ENCODE results near the gene TSHZ2.

The TSHZ2 gene

DNA sequence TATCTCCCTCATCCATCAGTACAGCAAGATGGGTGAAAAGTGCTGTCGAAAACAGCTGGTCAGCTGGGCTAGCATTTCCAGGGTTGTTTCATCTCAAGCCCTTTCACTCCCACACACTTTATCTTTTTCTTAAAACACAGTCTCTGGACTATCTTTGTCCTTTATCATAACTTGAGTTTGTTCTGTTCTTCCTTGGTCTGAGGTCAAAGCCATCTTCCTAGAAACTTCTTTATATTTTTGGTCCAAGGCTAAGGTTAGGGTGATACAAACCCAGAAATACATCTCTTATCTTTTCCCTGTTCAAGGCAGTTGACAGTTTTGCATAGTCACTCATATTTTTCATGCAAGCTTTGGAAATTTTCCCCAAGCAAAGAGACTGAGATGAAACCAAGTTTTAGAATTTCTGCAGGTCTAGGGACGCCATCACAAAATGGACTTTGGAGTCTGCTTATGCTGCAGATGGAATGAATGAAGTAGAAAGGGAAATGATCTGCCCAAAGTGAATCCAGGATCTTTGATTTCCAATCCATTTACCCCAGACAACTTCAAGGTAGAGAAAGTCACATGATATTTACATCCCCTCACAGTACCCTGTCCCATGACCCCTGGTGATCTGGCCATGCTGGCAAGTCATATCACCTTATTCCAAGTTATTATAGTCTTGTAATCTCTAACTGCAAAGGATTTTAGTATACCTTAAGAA lies 324.4 kb downstream of the TSHZ2 start:
- Histone ChIP-seq H3K4me3 (ENCODE audit: low read depth, low read length, poor library complexity, severe bottlenecking) (no peak overlapping the region), H3K9me3 (ENCODE audit: low read length) (no peaks in the 10 kb centered on the region), H3F3A (ENCODE audit: insufficient read depth, low read length) (no peaks in the 10 kb centered on the region), H3K79me2 (ENCODE audit: insufficient read depth, low read length) (no peaks in the 10 kb centered on the region), H3K9me2 (ENCODE audit: low read depth, low read length) (no peaks in the 10 kb centered on the region), H2AFZ (ENCODE audit: low read length) (no peak overlapping the region), H3K4me1 (ENCODE audit: insufficient read depth, low read length, severe bottlenecking) (no peaks in the 10 kb centered on the region), H3K9ac (ENCODE audit: low read length) (no peak overlapping the region), H3K4me2 (ENCODE audit: low read length) (no peak overlapping the region), H3K27me3 (ENCODE audit: insufficient read depth, low read length) (no peaks in the 10 kb centered on the region), H3K36me3 (ENCODE audit: insufficient read depth, low read length) (no peaks in the 10 kb centered on the region), H4K20me1 (ENCODE audit: insufficient read depth, low read length) (no peaks in the 10 kb centered on the region), H3K27ac (ENCODE audit: low read depth, low read length, poor library complexity, severe bottlenecking) (no peak overlapping the region)
- TF ChIP-seq EZH2 (IDR thresholded peaks at IDR 0.05; ENCODE audit: borderline replicate concordance, low read length) (no peak), CTCF (IDR thresholded peaks at IDR 0.05; ENCODE audit: low read length) (no peak)

- Histone ChIP-seq H3K27me3 (ENCODE audit: insufficient read depth, low read length) (no peaks in the 10 kb centered on the region), H3K79me2 (ENCODE audit: insufficient read depth, low read length) (no peaks in the 10 kb centered on the region), H2AFZ (ENCODE audit: low read length) (no peak overlapping the region), H3K4me3 (ENCODE audit: low read depth, low read length, poor library complexity, severe bottlenecking) (no peak overlapping the region), H3K9ac (ENCODE audit: low read length) (no peak overlapping the region), H3K9me3 (ENCODE audit: low read length) (no peaks in the 10 kb centered on the region), H3K36me3 (ENCODE audit: insufficient read depth, low read length) (no peaks in the 10 kb centered on the region), H4K20me1 (ENCODE audit: insufficient read depth, low read length) (no peaks in the 10 kb centered on the region), H3K27ac (ENCODE audit: low read depth, low read length, poor library complexity, severe bottlenecking) (no peak overlapping the region), H3K4me2 (ENCODE audit: low read length) (no peak overlapping the region), H3F3A (ENCODE audit: insufficient read depth, low read length) (no peaks in the 10 kb centered on the region), H3K9me2 (ENCODE audit: low read depth, low read length) (no peaks in the 10 kb centered on the region), H3K4me1 (ENCODE audit: insufficient read depth, low read length, severe bottlenecking) (no peaks in the 10 kb centered on the region)
- TF ChIP-seq EZH2 (IDR thresholded peaks at IDR 0.05; ENCODE audit: borderline replicate concordance, low read length) (no peak), CTCF (IDR thresholded peaks at IDR 0.05; ENCODE audit: low read length) (no peak)
Observed at GRCh38 chr20:53297154-53297529, 325.0 kb downstream of the TSHZ2 start.

- H3K4me1 ChIP-seq (ENCODE audit: insufficient read depth, low read length, severe bottlenecking), result no peaks in the 10 kb centered on the region
- H3K4me3 ChIP-seq (ENCODE audit: low read depth, low read length, poor library complexity, severe bottlenecking), result no peak overlapping the region
- H2AFZ ChIP-seq (ENCODE audit: low read length), result no peak overlapping the region
- no peaks in the 10 kb centered on the region for H3K36me3 ChIP-seq (ENCODE audit: insufficient read depth, low read length)
- H3F3A ChIP-seq (ENCODE audit: insufficient read depth, low read length), result no peaks in the 10 kb centered on the region
- no peaks in the 10 kb centered on the region for H3K9me3 ChIP-seq (ENCODE audit: low read length)
- H3K27me3 ChIP-seq (ENCODE audit: insufficient read depth, low read length), result no peaks in the 10 kb centered on the region
- no peaks in the 10 kb centered on the region for H3K9me2 ChIP-seq (ENCODE audit: low read depth, low read length)
- no peak overlapping the region for H3K27ac ChIP-seq (ENCODE audit: low read depth, low read length, poor library complexity, severe bottlenecking)
- H3K9ac ChIP-seq (ENCODE audit: low read length), result no peak overlapping the region
- no peaks in the 10 kb centered on the region for H4K20me1 ChIP-seq (ENCODE audit: insufficient read depth, low read length)
- no peaks in the 10 kb centered on the region for H3K79me2 ChIP-seq (ENCODE audit: insufficient read depth, low read length)
- TF ChIP-seq EZH2 (IDR thresholded peaks at IDR 0.05; ENCODE audit: borderline replicate concordance, low read length) (no peak), CTCF (IDR thresholded peaks at IDR 0.05; ENCODE audit: low read length) (no peak)
- no peak overlapping the region for H3K4me2 ChIP-seq (ENCODE audit: low read length)
Observed at GRCh38 chr20:53298260-53298659, 326.1 kb downstream of the TSHZ2 start.

All from OCI-LY1 (cell line).